HG02759 (cell line): Measurements from ENCODE around the gene NTRK3.
"Not testable (repeated sequence)": the region's sequence is repeated elsewhere in the genome, so short reads cannot be mapped to it uniquely, and the experiment has no call there.

Source experiments
- ATAC-seq: cut with Tn5 transposase; IDR thresholded peaks from one replicate; pipeline ENCODE4 v1.9.1; 2021; ENCODE audit warnings: mild to moderate bottlenecking, moderate library complexity; ENCODE audit not compliant: unreplicated experiment

The NTRK3 gene

DNA sequence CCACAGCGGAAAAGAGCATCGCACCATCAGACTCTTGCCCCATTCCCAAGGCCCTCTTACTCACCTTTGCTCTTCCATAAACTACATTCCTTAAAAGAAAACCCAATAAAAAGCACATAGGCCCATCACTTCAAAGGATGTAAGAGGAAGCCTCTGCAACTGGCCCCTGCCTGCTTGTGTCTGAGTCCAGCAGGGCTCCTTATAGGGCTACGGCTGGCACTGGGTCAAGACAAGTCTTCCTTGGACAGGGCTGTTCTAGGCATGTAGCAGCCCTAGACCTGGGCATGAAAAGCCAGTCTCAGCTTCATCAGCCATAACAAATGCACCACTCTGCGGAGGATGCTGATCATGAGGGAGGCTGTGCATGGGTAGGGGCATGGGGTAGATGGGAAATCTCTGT lies 218.3 kb downstream of the NTRK3 start:
- no peak for ATAC-seq

DNA sequence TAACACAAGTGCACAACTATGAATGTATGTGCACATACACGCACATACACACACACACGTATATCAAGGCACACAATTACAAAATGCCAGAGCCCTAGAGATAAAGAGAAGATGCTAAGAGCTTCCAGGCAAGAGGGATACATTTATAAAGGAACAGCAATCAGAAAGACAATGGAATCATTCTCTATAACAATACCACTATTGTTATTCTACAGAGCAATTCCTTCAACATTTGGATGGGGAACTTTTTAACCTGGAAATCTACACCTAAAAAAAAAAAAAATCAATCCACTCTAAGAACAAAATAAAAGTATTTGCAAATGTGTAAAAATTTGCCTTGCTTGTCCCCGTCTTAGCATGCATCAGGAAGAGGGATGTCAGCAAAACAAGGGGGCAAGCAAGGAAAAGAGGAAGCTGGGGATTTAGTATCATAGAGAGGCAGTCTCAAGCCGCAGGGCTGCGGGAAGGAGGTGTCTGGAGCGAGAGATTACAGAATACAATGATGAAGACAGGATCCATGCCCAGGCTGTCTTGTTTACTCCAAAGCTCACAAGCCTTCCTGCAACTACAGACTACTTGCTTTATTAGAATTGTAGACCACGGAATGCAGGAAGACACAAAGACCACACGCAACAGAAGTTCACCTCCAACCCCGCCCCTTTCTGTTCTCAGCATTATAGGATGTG lies 220.2 kb downstream of the NTRK3 start:
- ATAC-seq, result no peak

DNA sequence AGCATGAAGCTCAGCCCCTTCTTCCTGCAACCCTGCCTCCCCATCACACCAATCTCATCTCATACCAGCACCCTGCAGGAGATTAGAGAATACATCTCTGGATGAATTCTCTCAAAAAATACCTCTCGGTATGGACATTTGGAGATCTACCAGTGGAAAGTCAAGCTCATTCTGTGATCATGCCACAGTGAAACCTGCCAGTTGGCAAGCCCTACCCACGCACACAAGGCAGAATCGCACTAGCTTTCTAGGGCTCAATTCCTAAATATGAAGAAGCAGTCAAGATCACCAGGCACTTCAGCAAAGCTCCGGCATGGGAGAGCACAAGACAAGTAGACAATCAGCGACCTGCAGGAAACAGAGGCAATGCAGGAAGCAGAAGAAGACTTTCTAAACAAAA lies 221.2 kb downstream of the NTRK3 start:
- no peak for ATAC-seq

DNA sequence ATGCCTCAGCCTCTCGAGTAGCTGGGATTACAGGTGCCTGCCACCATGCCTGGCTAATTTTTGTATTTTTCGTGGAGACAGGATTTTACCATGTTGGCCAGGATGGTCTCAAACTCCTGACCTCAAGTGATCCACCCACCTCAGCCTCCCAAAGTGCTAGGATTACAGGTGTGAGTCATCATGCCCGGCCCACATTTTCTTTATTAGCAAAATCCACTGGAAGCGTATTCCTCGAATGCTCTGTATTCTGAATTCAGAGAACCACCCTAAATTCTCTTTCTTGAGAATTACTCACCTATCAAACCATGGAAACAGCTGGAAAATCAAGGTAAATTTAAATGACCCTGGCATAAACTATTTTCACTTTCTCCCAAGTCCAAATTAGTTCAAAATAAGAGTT lies 223.1 kb downstream of the NTRK3 start:
- not testable (repeated sequence) for ATAC-seq

DNA sequence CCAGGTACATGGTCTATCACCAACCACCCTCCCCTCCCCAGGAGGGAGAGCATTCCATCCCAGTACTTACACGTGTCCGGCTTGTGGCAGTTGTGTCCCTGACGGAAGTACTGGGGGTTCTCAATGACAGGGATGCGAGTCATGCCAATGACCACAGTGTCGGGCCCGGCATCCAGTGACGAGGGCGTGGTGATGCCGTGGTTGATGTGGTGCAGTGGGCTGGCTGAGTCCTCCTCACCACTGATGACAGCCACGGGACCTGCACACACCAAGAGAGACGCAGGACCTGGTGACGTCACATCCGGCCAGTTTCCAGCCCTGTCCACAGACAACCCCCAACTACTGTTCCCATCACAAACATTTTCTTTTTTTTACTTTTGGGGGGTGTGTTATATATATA lies 223.8 kb downstream of the NTRK3 start:
- ATAC-seq, result no peak

DNA sequence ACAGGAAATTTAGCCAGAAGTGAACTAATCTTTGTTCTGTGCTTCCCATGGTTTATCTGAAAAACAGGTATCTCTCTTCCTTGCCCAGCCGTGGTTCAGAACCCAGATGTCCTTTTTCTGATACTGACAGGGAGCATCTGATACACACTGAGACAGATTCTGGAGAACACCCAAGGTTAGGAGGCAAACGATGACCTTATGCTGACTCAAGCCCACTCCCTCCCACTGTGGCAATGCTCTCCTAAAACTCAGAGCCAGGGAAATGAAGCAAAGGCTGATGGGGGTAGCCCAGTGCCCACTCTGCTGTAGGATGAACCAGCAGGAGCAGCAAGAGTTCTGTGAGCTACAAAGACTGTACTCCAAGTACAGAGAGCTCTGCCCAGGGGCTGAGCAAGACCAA lies 225.1 kb downstream of the NTRK3 start:
- ATAC-seq, result no peak

DNA sequence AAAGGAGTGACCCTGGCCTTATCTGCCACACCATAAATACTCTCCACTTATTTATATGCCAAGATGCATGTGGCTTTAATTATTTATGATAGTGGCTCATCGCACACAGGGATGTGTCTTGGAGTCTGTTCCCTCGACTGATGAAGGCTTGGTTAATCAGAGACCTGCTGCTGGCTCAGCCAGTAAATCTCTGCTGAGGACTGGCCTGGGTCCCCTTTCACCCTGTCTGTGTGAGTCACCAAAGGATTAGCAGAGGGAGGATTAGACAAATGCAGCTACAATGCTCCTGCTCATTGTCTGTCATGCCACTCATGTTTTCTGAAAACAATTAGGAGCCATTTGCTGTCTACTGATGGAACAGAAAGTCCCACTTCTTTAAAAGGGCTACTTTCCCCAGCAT lies 226.8 kb downstream of the NTRK3 start:
- no peak for ATAC-seq

DNA sequence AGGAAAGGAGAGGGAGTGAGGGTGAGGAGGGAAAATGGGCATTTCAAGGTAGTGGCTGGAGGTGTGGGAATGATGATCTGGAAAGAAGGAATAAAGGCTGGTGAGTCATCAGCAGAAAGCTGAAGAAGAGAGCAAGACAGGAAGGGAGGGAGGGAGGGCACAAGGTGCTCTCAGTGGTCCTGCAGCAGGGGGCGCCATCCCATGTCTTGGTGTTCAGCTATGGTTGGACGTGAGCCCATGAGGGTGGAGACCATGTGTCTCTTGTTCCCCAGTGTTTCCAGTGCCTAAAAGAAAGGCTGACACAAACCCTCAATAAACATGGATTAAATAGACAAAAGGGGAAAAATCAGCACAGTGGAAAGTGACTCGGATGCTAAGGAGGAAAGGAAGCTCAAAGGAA lies 228.5 kb downstream of the NTRK3 start:
- no peak for ATAC-seq

DNA sequence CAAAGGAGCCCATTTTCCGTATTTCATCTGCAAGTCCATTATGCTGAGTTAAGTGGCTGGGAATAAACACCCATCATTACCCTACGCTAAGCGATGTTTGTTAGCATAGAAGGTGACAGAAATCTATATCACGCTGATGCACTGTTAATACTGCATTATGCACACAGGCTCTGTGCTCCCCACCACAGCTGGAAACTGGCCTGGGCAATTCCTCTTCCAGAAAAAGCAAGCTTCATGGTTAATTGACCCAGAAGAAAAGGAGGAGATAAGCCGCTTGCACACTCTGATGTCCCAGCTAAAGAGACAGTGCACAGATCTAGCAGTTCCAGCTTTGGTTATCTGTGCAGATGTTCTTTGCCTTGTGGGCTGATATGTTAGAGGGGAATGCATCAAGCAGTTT lies 232.6 kb downstream of the NTRK3 start:
- no peak for ATAC-seq

DNA sequence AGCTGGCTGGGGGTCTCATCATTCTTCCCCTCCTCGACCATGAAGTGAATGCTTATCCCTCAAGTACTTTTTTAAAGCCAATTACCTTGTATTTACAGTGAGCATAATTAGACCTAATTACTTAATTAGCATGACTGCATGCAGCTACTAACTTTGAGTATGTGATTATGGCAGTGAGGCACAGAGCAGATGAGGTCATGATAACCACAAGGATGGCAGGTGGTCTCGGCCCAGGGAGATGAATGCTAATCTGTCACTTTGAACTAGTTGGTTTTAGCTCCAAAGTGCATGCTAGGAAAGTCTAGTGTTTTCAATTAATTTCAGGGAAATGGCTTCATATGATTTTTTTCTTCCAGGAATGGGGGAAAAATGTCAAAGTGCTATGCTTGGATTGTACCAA lies 233.8 kb downstream of the NTRK3 start:
- ATAC-seq, result no peak

DNA sequence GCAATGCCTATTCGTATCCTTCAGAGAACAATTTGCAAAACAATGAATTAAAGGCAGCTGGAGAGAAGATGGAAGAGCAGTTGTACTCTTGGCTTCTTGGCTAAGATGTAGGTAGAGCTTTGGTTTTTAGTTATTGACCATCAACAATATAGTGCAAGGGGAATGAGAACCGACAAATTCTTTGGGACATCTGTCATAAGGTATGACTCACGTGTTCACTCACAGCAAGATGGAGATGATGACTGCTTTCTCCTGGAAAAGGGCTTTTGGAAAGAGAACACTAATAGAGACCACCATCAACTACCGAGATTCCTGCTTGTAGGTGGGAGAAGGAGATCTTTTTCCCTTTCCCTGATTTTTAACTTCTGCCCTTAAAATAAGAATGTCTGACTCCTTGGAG lies 234.9 kb downstream of the NTRK3 start:
- no peak for ATAC-seq

DNA sequence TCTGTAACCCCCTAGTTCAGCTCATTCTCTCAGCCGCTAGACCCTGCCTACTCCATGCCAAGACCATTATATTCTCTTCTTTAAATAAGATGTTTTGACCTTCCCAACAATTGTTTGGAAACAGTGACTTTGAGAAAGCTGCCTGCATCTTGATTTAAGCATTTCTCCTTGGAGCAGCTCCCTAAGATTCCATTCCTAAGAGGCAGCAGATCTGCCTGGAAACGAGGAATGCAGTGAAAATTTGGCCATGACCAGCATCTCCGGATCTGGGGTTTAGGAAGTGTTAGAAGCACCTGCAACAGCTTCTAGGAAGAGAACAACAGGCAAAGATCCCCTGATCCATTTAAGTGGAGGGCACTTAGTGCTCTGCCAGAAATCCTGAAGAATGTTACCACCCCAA lies 235.7 kb downstream of the NTRK3 start:
- no peak for ATAC-seq

DNA sequence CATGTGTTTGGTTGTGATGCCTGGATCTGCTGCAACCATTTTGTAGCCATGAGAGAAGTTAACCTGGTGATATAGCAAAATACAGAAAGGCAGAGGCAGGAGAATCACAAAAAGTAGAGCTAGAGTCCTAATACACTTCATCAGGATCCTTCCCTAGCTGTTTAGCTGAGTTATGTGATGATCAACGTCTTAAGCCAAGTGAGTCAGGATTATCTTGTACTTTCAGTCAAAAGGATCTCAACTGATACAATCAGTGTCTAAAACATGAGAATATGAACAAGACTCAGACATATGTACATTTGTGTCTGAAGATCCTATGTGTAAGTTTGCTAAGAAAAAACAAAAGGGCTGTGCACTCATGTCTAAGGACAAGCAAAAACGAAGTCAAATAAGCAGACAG lies 236.9 kb downstream of the NTRK3 start:
- no peak for ATAC-seq

DNA sequence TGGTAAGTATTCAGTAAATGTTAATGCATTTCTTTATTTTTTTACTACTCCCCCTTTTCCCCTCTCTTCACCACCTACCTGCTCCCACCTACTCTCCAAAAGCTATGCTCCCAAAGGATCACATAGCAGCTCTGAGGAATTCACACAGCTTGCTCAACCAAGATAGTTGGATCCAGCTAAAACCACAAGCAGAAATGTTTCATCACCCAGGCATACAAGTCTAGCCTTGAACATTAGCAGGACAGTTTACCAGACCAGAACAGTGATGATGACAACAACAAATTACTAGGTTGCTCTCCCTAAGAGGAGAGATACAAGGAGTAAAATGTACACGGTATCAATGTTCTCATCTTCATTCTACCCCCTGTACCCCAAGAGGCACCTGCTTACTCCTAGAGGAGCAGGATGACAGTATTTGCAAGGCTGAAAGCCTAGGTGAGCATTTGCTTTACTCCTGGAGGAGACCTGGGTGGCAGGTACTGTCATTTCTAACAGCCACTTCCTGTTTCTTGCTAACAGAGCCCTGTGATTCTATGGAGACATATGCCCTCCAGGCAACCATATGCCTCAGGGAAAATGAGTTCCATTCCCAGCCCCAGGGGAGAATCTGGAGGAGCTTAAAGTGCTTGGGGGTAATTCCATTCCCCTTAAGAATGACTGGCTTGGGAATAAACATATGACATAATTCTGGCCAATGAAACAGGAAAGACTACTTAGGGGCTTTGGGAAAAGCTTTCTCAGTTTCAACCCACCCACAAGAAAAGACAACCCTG lies 237.5 kb downstream of the NTRK3 start:
- no peak for ATAC-seq

DNA sequence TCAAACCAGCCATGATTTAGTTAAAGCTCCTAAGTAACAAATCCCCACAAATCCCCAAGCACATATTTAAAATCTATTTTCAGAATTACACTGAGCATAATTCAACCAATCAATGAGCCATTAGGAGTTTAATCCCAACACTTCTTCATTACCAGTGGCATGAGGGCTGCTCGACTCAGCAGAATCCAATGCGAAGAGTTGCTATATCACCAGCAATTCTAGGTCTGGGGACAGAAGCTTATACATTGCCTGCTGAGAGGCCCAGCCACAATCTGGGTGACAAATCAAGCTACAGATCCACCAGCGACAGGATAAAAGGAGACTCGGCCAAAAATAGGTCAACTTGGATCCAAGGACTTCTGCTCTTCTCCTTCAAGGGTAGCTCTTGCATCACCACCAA lies 238.8 kb downstream of the NTRK3 start:
- ATAC-seq, result no peak

DNA sequence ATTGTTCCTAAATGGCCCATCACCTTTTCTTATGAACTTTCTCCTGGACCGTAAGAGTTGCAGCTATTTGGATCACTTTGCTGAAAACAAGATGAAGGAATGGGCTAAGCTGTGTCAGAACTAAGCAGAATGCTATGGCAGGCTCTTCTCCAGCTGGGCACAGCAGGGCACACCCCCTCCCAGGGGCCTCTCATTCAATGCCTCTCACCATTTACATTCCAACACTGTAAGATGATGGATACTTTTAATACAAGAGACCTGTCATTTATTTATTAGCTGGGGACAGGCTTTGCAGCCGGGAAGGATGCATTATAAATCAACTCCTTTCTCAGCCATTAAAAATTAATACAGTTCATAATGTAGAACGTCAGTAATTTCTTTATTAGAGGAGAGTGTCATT lies 240.1 kb downstream of the NTRK3 start:
- ATAC-seq, result no peak

DNA sequence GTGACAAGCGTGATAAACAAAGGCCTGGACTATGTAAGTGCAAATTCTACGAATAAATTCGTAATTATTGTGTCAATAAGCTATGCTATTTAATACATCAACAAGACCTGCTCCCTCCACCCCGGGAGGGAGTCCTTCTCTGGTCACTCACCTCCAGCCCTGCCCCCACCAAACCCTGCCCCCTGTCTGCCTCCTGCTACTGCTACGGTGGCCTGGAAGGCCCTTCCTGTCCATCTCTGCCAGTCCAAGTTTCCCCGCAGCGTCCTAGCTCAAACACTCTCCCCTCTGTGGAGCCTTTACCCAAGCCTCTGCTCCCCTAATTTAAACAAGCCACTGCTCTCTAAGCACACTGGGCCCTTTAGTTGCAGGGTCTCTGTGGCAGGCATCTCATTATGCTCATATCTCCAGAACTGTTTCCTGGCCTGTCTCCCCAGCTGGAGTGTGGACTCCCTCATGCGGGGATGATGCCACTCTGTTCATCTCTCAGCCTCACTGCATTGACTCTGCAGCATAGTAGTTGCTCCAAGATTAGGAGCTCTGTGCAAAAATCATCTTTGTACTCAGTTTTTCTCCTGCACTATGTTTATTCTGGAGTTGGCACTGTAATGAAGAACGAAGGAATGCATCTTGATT lies 241.2 kb downstream of the NTRK3 start:
- no peak for ATAC-seq

DNA sequence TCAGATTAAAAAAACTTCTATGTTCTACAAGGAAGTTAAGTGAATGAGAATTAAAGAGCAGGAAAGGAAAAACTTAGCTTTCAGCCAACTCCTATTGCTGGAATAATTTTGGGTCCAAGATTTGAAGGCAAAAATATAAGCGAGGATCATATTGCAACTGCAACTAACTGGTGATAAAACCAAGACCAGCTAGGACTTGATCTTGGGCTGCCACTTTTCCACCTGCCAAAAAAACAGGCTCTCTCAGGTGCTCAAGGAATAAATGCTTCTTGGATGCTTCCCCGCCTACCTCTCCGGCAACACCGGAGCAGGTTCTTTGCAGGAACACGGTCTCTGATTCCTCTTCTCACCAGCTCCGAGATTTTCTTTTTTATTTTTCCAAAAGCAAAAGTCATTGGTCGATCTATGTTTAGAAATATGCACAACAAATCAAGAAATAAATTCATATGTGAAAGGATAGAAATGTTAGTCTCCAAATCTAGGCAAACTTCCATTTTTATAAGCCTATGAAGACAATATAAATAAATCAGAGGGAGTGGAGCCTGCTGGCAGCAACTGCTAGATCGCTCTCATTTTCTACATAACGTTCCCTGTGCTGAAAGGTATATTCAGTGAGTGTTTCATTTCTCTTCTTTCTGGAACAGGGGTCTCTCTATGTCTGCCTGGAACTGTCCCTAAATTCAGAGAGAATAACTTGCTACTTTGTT lies 241.9 kb downstream of the NTRK3 start:
- ATAC-seq, result no peak

DNA sequence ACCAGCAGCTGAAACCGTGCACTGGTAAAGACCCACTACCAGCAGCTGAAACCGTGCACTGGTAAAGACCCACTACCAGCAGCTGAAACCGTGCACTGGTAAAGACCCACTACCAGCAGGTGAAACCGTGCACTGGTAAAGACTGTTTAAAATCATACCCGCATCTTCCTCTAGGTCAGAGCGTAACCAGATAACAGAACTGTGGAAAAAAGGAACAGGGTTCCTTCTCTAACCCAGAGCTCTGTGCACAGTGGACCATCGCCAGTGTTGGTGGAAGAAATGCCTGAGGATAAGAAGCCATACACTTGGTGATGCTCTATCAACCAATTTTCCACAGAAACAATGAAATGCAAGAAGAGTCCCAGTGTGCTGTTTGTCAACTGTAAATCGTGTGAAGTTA lies 243.4 kb downstream of the NTRK3 start:
- ATAC-seq, result no peak

DNA sequence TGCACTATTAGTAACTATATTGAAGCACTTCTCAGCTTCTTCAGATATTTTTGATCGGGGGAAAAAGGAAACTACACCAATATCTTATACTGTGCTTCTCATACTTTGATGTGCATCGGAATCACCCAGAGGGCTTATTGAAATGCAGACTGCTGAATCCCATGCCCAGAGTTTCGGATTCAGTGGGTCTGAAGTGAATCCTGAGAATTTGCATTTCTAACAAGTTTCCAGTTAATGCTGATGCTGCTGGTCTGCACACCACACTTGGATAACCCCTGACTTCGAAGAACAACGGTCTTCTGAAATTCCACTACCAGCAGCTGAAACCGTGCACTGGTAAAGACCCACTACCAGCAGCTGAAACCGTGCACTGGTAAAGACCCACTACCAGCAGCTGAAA lies 243.9 kb downstream of the NTRK3 start:
- ATAC-seq, result no peak

DNA sequence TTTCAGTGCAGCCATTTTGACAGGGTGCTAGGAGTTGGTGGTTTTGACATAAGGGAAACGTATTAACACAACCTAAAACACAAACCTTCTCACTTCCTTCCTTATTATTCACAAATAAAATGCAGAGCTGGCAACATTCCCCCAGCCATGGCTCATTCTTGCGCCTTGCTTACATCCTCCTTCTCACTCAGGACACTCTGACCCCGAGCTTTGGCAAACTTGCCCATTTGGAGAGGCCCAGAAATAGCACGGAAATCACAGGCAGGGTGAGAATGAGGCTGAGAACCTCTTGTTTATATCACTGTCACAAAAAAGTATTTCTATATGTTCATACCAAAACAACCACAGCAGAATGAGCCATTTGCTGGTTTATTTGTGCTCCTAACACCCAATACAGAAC lies 244.3 kb downstream of the NTRK3 start:
- no peak for ATAC-seq

DNA sequence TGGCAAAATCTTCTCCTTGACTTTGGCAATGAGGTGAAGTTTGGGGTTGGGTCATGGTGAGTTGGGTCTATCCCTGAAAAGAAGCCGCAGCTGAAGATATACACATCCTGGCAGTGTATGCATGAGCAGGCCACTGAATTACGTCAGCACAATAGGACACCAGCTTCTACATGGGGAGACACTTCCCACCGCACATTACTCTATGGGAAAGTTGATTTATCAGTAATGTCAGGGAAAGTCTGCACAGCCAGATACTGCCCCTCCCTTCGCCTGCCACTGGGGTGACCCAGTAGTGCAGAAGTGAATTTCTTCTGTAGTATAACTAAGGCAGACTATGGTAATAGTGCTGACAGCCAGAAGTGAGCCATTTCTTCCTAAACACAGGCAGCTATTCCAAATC lies 245.0 kb downstream of the NTRK3 start:
- ATAC-seq, result no peak
